PFSK-1 (cell line): ENCODE results near the gene MYO1E.

Source experiments
- FOXP2 ChIP-seq: optimal IDR thresholded peaks from 2 replicates; pipeline ENCODE3; 2011; ENCODE audit warnings: borderline replicate concordance, control low read depth, inconsistent platforms; ENCODE audit not compliant: insufficient read depth; ENCODE audit errors: extremely low read length, extremely low read depth
- POLR2AphosphoS5 ChIP-seq: IDR thresholded peaks from 2 replicates; pipeline ENCODE4 v1.6.1; 2012; ENCODE audit warnings: low read depth, mild to moderate bottlenecking, control low read depth, low read length, moderate library complexity
- SIN3A ChIP-seq: IDR thresholded peaks from 2 replicates; pipeline ENCODE4 v1.6.1; 2012; ENCODE audit warnings: mild to moderate bottlenecking, low read length, moderate library complexity, borderline replicate concordance; ENCODE audit not compliant: insufficient read depth
- TAF1 ChIP-seq: IDR thresholded peaks from 2 replicates; pipeline ENCODE4 v1.6.1; 2012; ENCODE audit warnings: low read length, control low read depth, borderline replicate concordance; ENCODE audit not compliant: insufficient read depth
- TF ChIP-seq, protein P1 (sequence below), 2 experiments: IDR thresholded peaks; 2 replicates each; pipeline versions ENCODE4 v1.6.1 to v1.8.0; 2011 to 2012; ENCODE audit warnings: low read depth in 2 of 2, low read length in 2 of 2, control low read depth in 1 of 2, inconsistent platforms in 1 of 2, mild to moderate bottlenecking in 1 of 2, moderate library complexity in 1 of 2; ENCODE audit not compliant: insufficient read depth in 1 of 2

DNA sequence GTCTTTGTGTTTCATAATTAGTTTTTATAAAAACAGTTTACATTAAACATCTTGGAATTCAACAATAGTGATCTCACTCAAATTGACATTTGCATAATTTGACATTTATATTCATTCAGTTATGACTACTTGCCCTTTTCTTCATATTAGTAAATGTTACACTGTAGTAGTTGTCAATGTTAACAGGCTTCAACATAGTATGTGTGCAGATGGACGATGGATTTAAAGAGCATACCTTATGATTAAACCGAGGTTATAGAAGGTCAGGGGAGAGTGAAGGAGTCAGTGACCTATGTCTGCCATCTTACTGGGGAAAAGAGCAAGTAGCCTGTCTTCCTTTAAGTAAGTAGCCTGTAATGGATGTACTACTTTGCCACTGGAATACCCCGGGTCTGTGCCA lies 276.2 kb downstream of the MYO1E start:
- TF ChIP-seq TAF1 (no peak), FOXP2 (no peak), POLR2AphosphoS5 (no peak), SIN3A (no peak)
- TF ChIP-seq, protein P1, sequence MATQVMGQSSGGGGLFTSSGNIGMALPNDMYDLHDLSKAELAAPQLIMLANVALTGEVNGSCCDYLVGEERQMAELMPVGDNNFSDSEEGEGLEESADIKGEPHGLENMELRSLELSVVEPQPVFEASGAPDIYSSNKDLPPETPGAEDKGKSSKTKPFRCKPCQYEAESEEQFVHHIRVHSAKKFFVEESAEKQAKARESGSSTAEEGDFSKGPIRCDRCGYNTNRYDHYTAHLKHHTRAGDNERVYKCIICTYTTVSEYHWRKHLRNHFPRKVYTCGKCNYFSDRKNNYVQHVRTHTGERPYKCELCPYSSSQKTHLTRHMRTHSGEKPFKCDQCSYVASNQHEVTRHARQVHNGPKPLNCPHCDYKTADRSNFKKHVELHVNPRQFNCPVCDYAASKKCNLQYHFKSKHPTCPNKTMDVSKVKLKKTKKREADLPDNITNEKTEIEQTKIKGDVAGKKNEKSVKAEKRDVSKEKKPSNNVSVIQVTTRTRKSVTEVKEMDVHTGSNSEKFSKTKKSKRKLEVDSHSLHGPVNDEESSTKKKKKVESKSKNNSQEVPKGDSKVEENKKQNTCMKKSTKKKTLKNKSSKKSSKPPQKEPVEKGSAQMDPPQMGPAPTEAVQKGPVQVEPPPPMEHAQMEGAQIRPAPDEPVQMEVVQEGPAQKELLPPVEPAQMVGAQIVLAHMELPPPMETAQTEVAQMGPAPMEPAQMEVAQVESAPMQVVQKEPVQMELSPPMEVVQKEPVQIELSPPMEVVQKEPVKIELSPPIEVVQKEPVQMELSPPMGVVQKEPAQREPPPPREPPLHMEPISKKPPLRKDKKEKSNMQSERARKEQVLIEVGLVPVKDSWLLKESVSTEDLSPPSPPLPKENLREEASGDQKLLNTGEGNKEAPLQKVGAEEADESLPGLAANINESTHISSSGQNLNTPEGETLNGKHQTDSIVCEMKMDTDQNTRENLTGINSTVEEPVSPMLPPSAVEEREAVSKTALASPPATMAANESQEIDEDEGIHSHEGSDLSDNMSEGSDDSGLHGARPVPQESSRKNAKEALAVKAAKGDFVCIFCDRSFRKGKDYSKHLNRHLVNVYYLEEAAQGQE (IDR thresholded peaks at IDR 0.05; ENCODE audit: insufficient read depth in 1 of 2, low read depth in 2 of 2, low read length in 2 of 2): no peak
